HG03175 (cell line): ENCODE results near the gene ADAM10.

Experiments used
- ATAC-seq: cut with Tn5 transposase; IDR thresholded peaks from one replicate; pipeline ENCODE4 v1.9.1; 2021; ENCODE audit warnings: mild to moderate bottlenecking, moderate library complexity; ENCODE audit not compliant: unreplicated experiment

The ADAM10 gene

GRCh38 chr15:58584789-58585461 lies 164.6 kb downstream of the ADAM10 start:
- no peak for ATAC-seq

GRCh38 chr15:58583171-58583908 lies 166.2 kb downstream of the ADAM10 start:
- no peak for ATAC-seq

- ATAC-seq: no peak
Observed at GRCh38 chr15:58582160-58582559, 167.3 kb downstream of the ADAM10 start.

- ATAC-seq: no peak
Observed at GRCh38 chr15:58576657-58577056, 172.8 kb downstream of the ADAM10 start.

- no peak for ATAC-seq
Observed at GRCh38 chr15:58575045-58575786, 174.3 kb downstream of the ADAM10 start.

GRCh38 chr15:58574631-58575030 lies 174.9 kb downstream of the ADAM10 start:
- no peak for ATAC-seq

GRCh38 chr15:58573270-58573669 lies 176.2 kb downstream of the ADAM10 start:
- ATAC-seq: no peak

- no peak for ATAC-seq
Observed at GRCh38 chr15:58572521-58572920, 177.0 kb downstream of the ADAM10 start.

GRCh38 chr15:58571491-58571890 lies 178.0 kb downstream of the ADAM10 start:
- ATAC-seq: no peak

GRCh38 chr15:58569455-58569854 lies 180.1 kb downstream of the ADAM10 start:
- ATAC-seq: no peak

- ATAC-seq: no peak
Observed at GRCh38 chr15:58568157-58568571, 181.3 kb downstream of the ADAM10 start.

- no peak for ATAC-seq
Observed at GRCh38 chr15:58566029-58566428, 183.5 kb downstream of the ADAM10 start.

- no peak for ATAC-seq
Observed at GRCh38 chr15:58565619-58566018, 183.9 kb downstream of the ADAM10 start.

GRCh38 chr15:58564981-58565380 lies 184.5 kb downstream of the ADAM10 start:
- no peak for ATAC-seq

- ATAC-seq: no peak
Observed at GRCh38 chr15:58562135-58562534, 187.4 kb downstream of the ADAM10 start.

GRCh38 chr15:58561321-58561720 lies 188.2 kb downstream of the ADAM10 start:
- ATAC-seq: no peak

- no peak for ATAC-seq
Observed at GRCh38 chr15:58559904-58560588, 189.5 kb downstream of the ADAM10 start.

GRCh38 chr15:58558777-58559176 lies 190.7 kb downstream of the ADAM10 start:
- ATAC-seq: no peak

- ATAC-seq: no peak
Observed at GRCh38 chr15:58556541-58556940, 193.0 kb downstream of the ADAM10 start.

GRCh38 chr15:58556028-58556361 lies 193.5 kb downstream of the ADAM10 start:
- no peak for ATAC-seq
